Small intestine (tissue), 7 donors: Measurements from ENCODE around the gene GALM. TPM values are rescaled to one million over a fixed set of nuclear protein-coding genes. Genes with fewer than 3 reads are reported as not detected.

Experiments
- DNase-seq, 2 donors: peaks; one replicate each; pipeline versions ENCODE4 v3.0.0 to v3.0.0-alpha.2; 2013
- FAIRE-seq: peaks from 2 replicates; lab custom pipeline; 2012; peaks lifted over from hg19 to GRCh38; lab: Jason Lieb, UNC
- H3K27ac ChIP-seq, 3 donors: one replicate each; pipeline ENCODE4 v1.5.1; 2013; ENCODE audit warnings: low read length in 2 of 3, mild to moderate bottlenecking in 2 of 3, control low read depth in 1 of 3, inconsistent platforms in 1 of 3, low read depth in 1 of 3, moderate library complexity in 1 of 3
- H3K27me3 ChIP-seq, 3 donors: one replicate each; pipeline ENCODE4 v1.6.1; 2013; ENCODE audit warnings: low read length in 3 of 3, inconsistent platforms in 1 of 3; ENCODE audit not compliant: control insufficient read depth in 3 of 3, insufficient read depth in 3 of 3
- H3K36me3 ChIP-seq, 3 donors: one replicate each; pipeline ENCODE4 v1.6.1; 2013; ENCODE audit warnings: low read length in 3 of 3, inconsistent platforms in 1 of 3, low read depth in 1 of 3, mild to moderate bottlenecking in 1 of 3, moderate library complexity in 1 of 3; ENCODE audit not compliant: control insufficient read depth in 3 of 3, insufficient read depth in 2 of 3
- H3K4me1 ChIP-seq, 3 donors: one replicate each; pipeline ENCODE4 v1.6.1; 2013; ENCODE audit warnings: low read length in 2 of 3, inconsistent platforms in 1 of 3, low read depth in 1 of 3, mild to moderate bottlenecking in 1 of 3, moderate library complexity in 1 of 3; ENCODE audit not compliant: control insufficient read depth in 3 of 3, insufficient read depth in 2 of 3
- H3K4me3 ChIP-seq, 3 donors: one replicate each; pipeline ENCODE4 v1.5.1; 2013; ENCODE audit warnings: low read length in 3 of 3, control low read depth in 1 of 3, inconsistent platforms in 1 of 3, low read depth in 1 of 3, mild to moderate bottlenecking in 1 of 3, moderate library complexity in 1 of 3
- H3K9me3 ChIP-seq, 2 donors: one replicate each; pipeline ENCODE4 v1.6.1; 2013; ENCODE audit warnings: low read depth in 1 of 2, low read length in 1 of 2; ENCODE audit not compliant: control insufficient read depth in 2 of 2, insufficient read depth in 1 of 2
- WGBS, 3 donors: extraction: QIAGEN DNeasy Blood & Tissue Kit; methylation state at CpG; one replicate each; pipeline ENCODE4 v1.1.7; 2013; 5-methylcytosine and 5-hydroxymethylcytosine counted together
- polyA plus RNA-seq, 4 donors: library from polyadenylated mRNA; stranded (reverse) in 3 of 4; unstranded in 1 of 4; fragments of 200-250 nt in 3 of 4; fragments of 120-200 nt in 1 of 4; gene quantifications; one replicate each; pipeline versions ENCODE4 v1.2.1 to v1.2.3, GENCODE V29; 2013
- donor health status: healthy with polysubstance abuse.
- donor health status: control.
- donor health status: control.
- donor health status: Bipolar disorder and iron deficiency.
- donor health status: healthy.

GALM gene
- polyA plus RNA-seq, 4 donors: 48.6 to 148 (median 82.9) TPM

- no peak overlapping the region for H3K27ac ChIP-seq
- H3K9me3 ChIP-seq: no peaks in the 10 kb centered on the region
- no peaks in the 10 kb centered on the region for H3K4me1 ChIP-seq
- H3K36me3 ChIP-seq: no peaks in the 10 kb centered on the region
- FAIRE-seq (no peak), DNase-seq (no peak)
- 80 to 87% (median 83%) methylated on average over 3 of the region's 3 CpGs for WGBS, 3 donors
- H3K4me3 ChIP-seq: no peak overlapping the region
- no peaks in the 10 kb centered on the region for H3K27me3 ChIP-seq
These were observed 4.6 kb upstream of the GALM start for GRCh38 chr2:38661306-38661705.

GRCh38 chr2:38666556-38666910 is 619 bp downstream of the GALM start:
- WGBS, 3 donors: 0 to 5% (median 1%) methylated on average over 4 of the region's 4 CpGs
- no peak for FAIRE-seq

GRCh38 chr2:38668092-38668491 is 2.2 kb downstream of the GALM start:
- FAIRE-seq (no peak), DNase-seq (no peak)
- Histone ChIP-seq H3K4me3 (no peak overlapping the region), H3K27ac (peak overlapping the region; percentile 37 to 96 (median 87)), H3K9me3 (no peaks in the 10 kb centered on the region), H3K4me1 (peaks cover 0 to 25% (median 7%) of the 10 kb centered on the region in 3 donors), H3K36me3 (peaks cover 0 to 4% (median 0%) of the 10 kb centered on the region in 3 donors), H3K27me3 (no peaks in the 10 kb centered on the region)
- WGBS, 3 donors: 82 to 94% (median 88%) methylated on average over 4 of the region's 4 CpGs

More at GRCh38 chr2:38666556-38666910, 619 bp downstream of the GALM start:
- Histone ChIP-seq H3K27me3 (no peaks in the 10 kb centered on the region), H3K4me3 (peak overlapping the region in 2 of 3 donors; percentile 72 to 84), H3K4me1 (peaks cover 0 to 15% (median 7%) of the 10 kb centered on the region in 3 donors), H3K27ac (peak overlapping the region; percentile 87 to 96 (median 93)), H3K36me3 (no peaks in the 10 kb centered on the region), H3K9me3 (no peaks in the 10 kb centered on the region)
- DNase-seq: peak; percentile 91 to 98

- H3K4me3 ChIP-seq: peak overlapping the region in 1 of 3 donors; percentile 28
- H3K4me1 ChIP-seq: peaks cover 0 to 25% (median 7%) of the 10 kb centered on the region in 3 donors
- H3K27ac ChIP-seq: peak overlapping the region in 1 of 3 donors; percentile 63
- FAIRE-seq: no peak
- no peaks in the 10 kb centered on the region for H3K27me3 ChIP-seq
- peaks cover 0 to 4% (median 0%) of the 10 kb centered on the region in 3 donors for H3K36me3 ChIP-seq
- H3K9me3 ChIP-seq: no peaks in the 10 kb centered on the region
- DNase-seq: no peak
- 79 to 91% (median 90%) methylated on average over 16 of the region's 16 CpGs for WGBS, 3 donors
These were observed 3.0 kb downstream of the GALM start for GRCh38 chr2:38668779-38669479.

GRCh38 chr2:38671303-38671702 is 5.4 kb downstream of the GALM start:
- no peaks in the 10 kb centered on the region for H3K27me3 ChIP-seq
- H3K27ac ChIP-seq: no peak overlapping the region
- no peaks in the 10 kb centered on the region for H3K9me3 ChIP-seq
- 78 to 89% (median 88%) methylated on average over 6 of the region's 6 CpGs for WGBS, 3 donors
- H3K4me1 ChIP-seq: peaks cover 0 to 25% (median 7%) of the 10 kb centered on the region in 3 donors
- FAIRE-seq (no peak), DNase-seq (no peak)
- H3K36me3 ChIP-seq: peaks cover 0 to 11% (median 0%) of the 10 kb centered on the region in 3 donors
- H3K4me3 ChIP-seq: no peak overlapping the region

- Histone ChIP-seq H3K9me3 (no peaks in the 10 kb centered on the region), H3K4me3 (no peak overlapping the region), H3K4me1 (peaks cover 0 to 29% (median 7%) of the 10 kb centered on the region in 3 donors), H3K27me3 (no peaks in the 10 kb centered on the region), H3K36me3 (peaks cover 0 to 17% (median 3%) of the 10 kb centered on the region in 3 donors), H3K27ac (peak overlapping the region in 1 of 3 donors; percentile 35)
- FAIRE-seq (no peak), DNase-seq (no peak)
- 77 to 88% (median 79%) methylated on average over 2 of the region's 2 CpGs for WGBS, 3 donors
These were observed 6.0 kb downstream of the GALM start for GRCh38 chr2:38671946-38672345.

- Histone ChIP-seq H3K4me1 (peaks cover 6 to 30% (median 6%) of the 10 kb centered on the region in 3 donors), H3K9me3 (no peaks in the 10 kb centered on the region), H3K27me3 (no peaks in the 10 kb centered on the region), H3K4me3 (no peak overlapping the region), H3K36me3 (peaks cover 0 to 24% (median 3%) of the 10 kb centered on the region in 3 donors), H3K27ac (peak overlapping the region in 1 of 3 donors; percentile 35)
- 81 to 91% (median 91%) methylated on average over 8 of the region's 8 CpGs for WGBS, 3 donors
- FAIRE-seq (no peak), DNase-seq (peak in 1 of 2 donors; percentile 62)
These were observed 6.8 kb downstream of the GALM start for GRCh38 chr2:38672445-38673391.

- no peaks in the 10 kb centered on the region for H3K9me3 ChIP-seq
- peak overlapping the region in 2 of 3 donors; percentile 69 to 84 for H3K27ac ChIP-seq
- FAIRE-seq: no peak
- H3K4me1 ChIP-seq: peaks cover 2 to 27% (median 6%) of the 10 kb centered on the region in 3 donors
- no peak for DNase-seq
- no peak overlapping the region for H3K4me3 ChIP-seq
- peaks cover 0 to 47% (median 12%) of the 10 kb centered on the region in 3 donors for H3K36me3 ChIP-seq
- WGBS, 3 donors: 86 to 92% (median 90%) methylated on average over 6 of the region's 6 CpGs
- no peaks in the 10 kb centered on the region for H3K27me3 ChIP-seq
These were observed 10.8 kb downstream of the GALM start for GRCh38 chr2:38676681-38677080.
